HS-5 (cell line): Measurements from ENCODE around the gene CDC45.

ENCODE experiments used
- DNase-seq: peaks from one replicate; pipeline ENCODE4 v3.0.0-alpha.2; 2012; ENCODE audit warnings: low read depth

CDC45 gene

DNA sequence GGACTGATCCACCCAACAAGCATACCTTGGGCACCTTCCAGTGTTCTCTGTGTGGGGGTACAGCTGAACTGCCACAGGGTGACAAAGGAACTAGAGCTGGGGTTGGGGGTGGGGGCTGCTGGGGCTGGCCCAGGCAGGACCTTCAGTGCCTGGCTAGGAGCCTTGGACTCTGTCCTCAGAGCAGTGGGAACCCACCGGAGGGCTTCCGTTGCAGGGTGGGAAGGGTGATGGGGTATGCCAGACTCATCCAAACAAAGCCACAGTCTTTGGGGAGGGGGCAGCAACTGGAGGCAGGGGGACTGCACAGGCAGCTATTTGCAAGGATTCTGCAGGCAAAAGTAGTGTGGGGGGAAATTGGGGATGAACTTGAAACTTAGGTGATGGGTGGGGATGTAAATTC is 80.2 kb downstream of the CDC45 start:
- DNase-seq: no peak

GRCh38 chr22:19565382-19566278 is 85.9 kb downstream of the CDC45 start:
- no peak for DNase-seq

DNA sequence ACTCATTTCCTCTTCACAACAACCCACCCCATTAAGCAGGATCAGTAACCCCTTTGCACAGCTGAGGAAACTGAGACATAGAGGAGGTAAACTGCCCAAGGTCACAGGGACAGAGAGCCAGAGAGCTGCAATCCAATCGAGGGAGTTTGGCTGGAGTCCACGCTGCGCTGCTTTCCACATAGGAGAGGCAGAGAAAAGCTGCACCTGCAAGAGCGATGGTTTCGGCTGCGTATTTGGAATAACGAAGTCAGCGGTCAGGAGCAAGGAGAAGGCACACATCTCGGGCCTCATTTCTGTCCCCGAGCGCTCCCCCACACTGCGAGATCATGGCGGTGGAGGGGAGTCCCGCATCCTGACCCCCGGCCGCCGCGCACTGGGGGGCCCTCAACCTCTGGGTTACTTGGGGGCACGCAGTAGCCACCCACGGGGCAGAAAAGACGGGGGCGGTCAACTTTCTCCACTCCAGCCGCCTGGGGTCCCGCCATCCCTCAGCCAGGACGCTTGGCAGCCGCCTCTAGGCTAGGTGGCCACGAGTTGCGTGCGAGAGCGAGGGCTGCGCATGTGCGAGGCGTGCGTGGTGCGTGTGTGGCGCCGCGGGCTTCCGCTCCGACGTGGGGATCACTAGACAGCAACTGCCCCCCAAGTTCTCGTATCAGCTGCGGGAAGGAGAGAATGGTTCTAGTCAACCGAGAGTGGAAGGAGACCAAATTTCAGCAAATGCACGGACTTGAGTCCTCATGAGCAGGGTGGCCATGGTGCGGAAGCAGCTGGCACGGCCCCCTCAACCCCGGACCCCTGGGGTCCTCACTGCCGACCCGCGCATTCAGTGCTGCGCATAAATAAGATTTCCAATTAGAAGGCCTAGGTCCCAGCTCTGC is 86.8 kb downstream of the CDC45 start:
- no peak for DNase-seq

- DNase-seq: no peak
These were observed 87.7 kb downstream of the CDC45 start for GRCh38 chr22:19567157-19568009.

- DNase-seq: peak; percentile 89
These were observed 88.9 kb downstream of the CDC45 start for GRCh38 chr22:19568337-19569275.

DNA sequence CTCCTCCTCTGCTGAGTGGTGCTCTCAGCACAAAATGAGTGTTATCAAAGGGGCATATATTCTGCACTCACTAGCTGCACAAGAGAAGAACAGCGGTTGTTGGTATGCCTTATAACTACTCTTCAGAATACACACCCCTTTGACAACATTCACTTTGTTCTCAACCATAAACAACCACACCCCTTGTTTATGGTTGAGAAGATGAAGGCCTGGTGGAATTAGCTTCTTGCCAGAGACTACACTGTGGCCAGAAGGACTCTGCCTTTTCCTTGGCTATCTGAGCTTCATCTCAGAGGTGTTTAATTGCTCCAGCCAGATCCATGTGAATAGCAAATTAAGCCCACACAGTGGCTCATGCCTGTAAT is 89.5 kb downstream of the CDC45 start:
- DNase-seq: no peak

DNA sequence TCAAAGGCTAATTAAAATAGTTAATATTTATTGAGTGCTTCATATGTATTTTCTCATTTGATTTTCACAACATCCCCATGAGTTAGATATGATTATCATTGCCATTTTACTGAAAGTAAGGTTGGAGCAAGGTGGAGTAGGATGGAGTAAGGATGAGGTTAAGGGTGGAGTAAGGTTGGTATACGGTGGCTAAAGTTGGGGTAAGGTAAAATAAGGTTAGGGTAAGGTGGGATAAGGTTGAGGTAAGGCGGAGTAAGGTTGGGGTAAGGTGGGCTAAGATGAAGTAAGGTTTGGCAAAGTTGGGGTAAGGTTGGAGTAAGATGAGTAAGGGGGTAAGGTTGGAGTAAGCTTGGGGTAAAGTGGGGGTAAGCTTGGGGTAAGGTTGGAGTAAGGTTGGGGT is 90.3 kb downstream of the CDC45 start:
- no peak for DNase-seq
